Osteocyte (in vitro differentiated cells): ENCODE measurements around the gene FAIM2. TPM values are rescaled to one million over a fixed set of nuclear protein-coding genes. Genes with fewer than 3 reads are reported as not detected.

Experiments used
- DNase-seq: peaks from one replicate; pipeline ENCODE4 v3.0.0; 2021; ENCODE audit warnings: mixed read lengths; ENCODE audit not compliant: unreplicated experiment; ENCODE audit errors: extremely low spot score
- H3K27ac Mint-ChIP-seq: one replicate; pipeline ENCODE4 v1.8.0; 2021; ENCODE audit warnings: mild to moderate bottlenecking, mixed read lengths; ENCODE audit not compliant: unreplicated experiment
- H3K27me3 Mint-ChIP-seq: one replicate; pipeline ENCODE4 v1.8.0; 2021; ENCODE audit warnings: mixed read lengths; ENCODE audit not compliant: unreplicated experiment
- H3K36me3 Mint-ChIP-seq: one replicate; pipeline ENCODE4 v1.8.0; 2021; ENCODE audit warnings: mixed read lengths; ENCODE audit not compliant: unreplicated experiment
- H3K4me1 Mint-ChIP-seq: one replicate; pipeline ENCODE4 v1.8.0; 2021; ENCODE audit warnings: mixed read lengths; ENCODE audit not compliant: unreplicated experiment
- H3K4me3 Mint-ChIP-seq: one replicate; pipeline ENCODE4 v1.8.0; 2021; ENCODE audit warnings: mild to moderate bottlenecking, moderate library complexity, mixed read lengths; ENCODE audit not compliant: unreplicated experiment
- H3K9me3 Mint-ChIP-seq: one replicate; pipeline ENCODE4 v1.8.0; 2021; ENCODE audit warnings: mixed read lengths; ENCODE audit not compliant: unreplicated experiment
- total RNA-seq: library from RNA; stranded (reverse); gene quantifications from 2 replicates; pipeline ENCODE4 v1.2.1, GENCODE V29; 2021
- TF ChIP-seq, protein P1 (sequence below): fragments of 200-600 bp; sonication (generic); IDR thresholded peaks from 2 replicates; pipeline ENCODE4 v1.5.0; 2021; ENCODE audit warnings: antibody characterized with exemption, mild to moderate bottlenecking, moderate library complexity

The FAIM2 gene
- total RNA-seq, 1 donor from 2014 or later: 1.5 TPM

DNA sequence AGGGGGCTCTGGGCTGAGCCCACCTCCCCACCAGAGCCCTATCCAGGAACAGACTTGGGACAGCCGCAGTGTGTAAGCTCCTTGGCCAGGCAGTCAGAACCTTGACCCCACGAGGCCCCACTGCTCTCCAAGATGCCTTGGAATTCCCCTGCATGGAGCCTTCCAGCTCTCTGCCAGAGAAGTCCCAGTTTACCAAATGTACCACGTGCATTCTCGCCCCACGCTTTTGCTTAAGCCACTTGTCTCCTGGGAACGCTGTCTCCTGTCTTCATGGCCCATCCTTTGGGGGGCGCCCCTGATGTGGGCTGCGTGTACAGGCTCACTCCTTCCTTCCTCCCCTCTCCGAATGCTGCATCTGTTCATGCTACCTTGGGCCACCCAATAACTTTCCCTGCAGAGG, 7.9 kb downstream of the FAIM2 start:
- H3K27me3 Mint-ChIP-seq: peaks cover 23% of the 10 kb centered on the region
- H3K27ac Mint-ChIP-seq: no peak overlapping the region
- no peak for DNase-seq
- no peaks in the 10 kb centered on the region for H3K9me3 Mint-ChIP-seq
- TF ChIP-seq, protein P1, sequence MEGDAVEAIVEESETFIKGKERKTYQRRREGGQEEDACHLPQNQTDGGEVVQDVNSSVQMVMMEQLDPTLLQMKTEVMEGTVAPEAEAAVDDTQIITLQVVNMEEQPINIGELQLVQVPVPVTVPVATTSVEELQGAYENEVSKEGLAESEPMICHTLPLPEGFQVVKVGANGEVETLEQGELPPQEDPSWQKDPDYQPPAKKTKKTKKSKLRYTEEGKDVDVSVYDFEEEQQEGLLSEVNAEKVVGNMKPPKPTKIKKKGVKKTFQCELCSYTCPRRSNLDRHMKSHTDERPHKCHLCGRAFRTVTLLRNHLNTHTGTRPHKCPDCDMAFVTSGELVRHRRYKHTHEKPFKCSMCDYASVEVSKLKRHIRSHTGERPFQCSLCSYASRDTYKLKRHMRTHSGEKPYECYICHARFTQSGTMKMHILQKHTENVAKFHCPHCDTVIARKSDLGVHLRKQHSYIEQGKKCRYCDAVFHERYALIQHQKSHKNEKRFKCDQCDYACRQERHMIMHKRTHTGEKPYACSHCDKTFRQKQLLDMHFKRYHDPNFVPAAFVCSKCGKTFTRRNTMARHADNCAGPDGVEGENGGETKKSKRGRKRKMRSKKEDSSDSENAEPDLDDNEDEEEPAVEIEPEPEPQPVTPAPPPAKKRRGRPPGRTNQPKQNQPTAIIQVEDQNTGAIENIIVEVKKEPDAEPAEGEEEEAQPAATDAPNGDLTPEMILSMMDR: no peak
- H3K4me3 Mint-ChIP-seq: no peak overlapping the region
- peaks cover 9% of the 10 kb centered on the region for H3K4me1 Mint-ChIP-seq
- H3K36me3 Mint-ChIP-seq: no peaks in the 10 kb centered on the region

DNA sequence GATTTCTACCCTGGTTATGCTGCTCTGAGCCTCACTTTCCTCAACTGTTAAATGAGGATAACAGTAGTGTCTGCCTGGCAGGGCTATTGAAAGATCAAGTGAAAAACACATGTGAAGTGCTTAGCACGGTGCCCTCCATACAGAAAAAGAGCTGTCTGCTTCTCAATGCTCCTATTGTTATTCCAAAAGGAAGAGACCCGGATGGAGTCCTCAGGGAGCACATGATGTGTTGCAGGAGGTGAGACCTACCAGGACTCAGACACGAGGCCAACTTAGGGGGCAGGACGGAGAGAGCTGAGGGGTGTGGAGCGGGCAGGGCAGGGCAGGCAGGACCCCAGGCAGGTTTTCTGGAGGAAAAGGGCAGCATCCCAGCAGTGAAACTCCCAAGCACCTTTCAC, 8.9 kb downstream of the FAIM2 start:
- H3K36me3 Mint-ChIP-seq: no peaks in the 10 kb centered on the region
- no peaks in the 10 kb centered on the region for H3K9me3 Mint-ChIP-seq
- no peak for DNase-seq
- TF ChIP-seq, protein P1: no peak
- peaks cover 25% of the 10 kb centered on the region for H3K27me3 Mint-ChIP-seq
- no peak overlapping the region for H3K4me3 Mint-ChIP-seq
- no peak overlapping the region for H3K27ac Mint-ChIP-seq
- H3K4me1 Mint-ChIP-seq: peaks cover 9% of the 10 kb centered on the region

DNA sequence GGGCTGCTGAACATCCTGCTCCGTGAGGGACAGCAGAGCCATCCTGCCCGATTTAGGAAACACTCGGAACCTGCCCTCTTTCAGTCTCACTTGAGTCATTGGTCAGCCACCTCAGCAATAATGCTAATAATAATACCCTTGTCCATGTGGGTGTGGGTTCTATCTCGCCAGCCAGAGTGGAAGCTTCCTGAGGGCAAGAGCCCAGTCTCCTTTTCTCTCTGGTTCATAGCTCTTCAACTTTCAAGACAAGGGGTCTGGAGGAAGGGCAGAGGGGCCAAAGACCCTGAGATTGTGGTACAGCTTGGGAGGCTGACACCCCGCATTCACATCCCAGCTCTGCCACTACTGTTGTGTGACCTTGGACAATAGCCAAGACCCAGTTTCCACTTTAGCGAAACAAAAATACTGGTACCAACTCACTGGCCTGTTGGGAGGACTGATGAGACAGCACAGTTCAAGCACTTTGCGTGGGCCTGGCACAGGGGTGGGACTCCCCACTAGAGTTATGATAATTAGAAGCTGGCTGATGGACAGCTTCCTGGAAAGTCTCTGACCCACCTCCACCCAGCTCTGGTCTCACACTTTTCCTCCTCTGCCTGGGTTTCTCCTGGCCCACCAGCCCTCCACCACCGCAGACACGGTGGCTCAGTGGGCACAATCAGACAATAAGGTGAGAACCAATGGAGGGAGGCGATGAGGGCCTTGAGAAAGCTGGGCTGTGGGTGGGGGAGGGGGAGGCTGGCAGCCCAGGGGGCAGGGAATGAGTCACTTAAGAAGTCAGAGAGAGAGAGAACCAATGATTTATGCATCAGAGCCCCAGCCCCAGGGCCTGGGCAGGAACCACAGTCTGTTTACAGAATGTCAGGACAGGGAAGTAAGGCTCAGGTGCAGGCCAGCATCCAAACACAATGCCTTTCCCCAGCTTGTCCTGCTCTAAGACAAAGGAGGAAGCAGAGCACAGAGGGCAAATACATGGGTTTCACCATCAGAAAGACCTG, 9.6 kb downstream of the FAIM2 start:
- DNase-seq: no peak

DNA sequence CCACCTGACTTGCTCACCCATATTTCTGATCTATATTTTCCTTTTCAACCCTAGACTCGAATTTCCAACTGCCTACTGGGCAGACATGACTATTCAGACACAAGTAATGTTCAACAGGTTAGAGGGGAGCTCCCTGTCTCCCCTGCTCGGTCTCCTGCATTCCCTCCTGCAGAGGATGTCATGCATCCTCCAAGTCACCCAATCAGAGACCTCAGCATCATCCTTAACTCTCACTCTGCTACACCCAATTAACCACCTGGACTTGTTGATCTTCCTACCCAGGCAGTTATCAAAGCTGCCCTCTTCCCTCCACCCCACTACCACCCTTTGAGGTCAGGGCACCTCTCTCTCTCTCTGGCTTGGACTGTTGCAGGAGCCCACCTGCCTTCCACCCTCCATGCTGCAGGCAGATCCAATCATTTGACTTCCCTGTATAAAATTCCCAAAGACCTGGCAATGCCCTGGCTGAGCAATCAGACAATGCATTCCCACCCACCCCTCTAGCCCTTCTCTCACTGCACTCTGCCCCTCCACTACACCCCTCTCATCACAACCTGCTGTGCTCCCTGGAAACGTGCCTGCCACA, 10.9 kb downstream of the FAIM2 start:
- H3K4me1 Mint-ChIP-seq: peaks cover 9% of the 10 kb centered on the region
- H3K9me3 Mint-ChIP-seq: no peaks in the 10 kb centered on the region
- TF ChIP-seq, protein P1: no peak
- H3K36me3 Mint-ChIP-seq: no peaks in the 10 kb centered on the region
- H3K27ac Mint-ChIP-seq: no peak overlapping the region
- no peak for DNase-seq
- H3K27me3 Mint-ChIP-seq: peaks cover 22% of the 10 kb centered on the region
- H3K4me3 Mint-ChIP-seq: no peak overlapping the region

More for the DNA sequence above, 9.6 kb downstream of the FAIM2 start:
- no peaks in the 10 kb centered on the region for H3K36me3 Mint-ChIP-seq
- H3K27me3 Mint-ChIP-seq: peaks cover 25% of the 10 kb centered on the region
- TF ChIP-seq, protein P1: no peak
- H3K27ac Mint-ChIP-seq: no peak overlapping the region
- H3K9me3 Mint-ChIP-seq: no peaks in the 10 kb centered on the region
- H3K4me3 Mint-ChIP-seq: no peak overlapping the region
- H3K4me1 Mint-ChIP-seq: peaks cover 9% of the 10 kb centered on the region
